DOHH2 (cell line): ENCODE results near the gene TMPRSS11E.

ENCODE experiments used
- EZH2phosphoT487 ChIP-seq: fragments of 200-600 bp; sonication (generic); IDR thresholded peaks from 2 replicates; pipeline ENCODE4 v1.6.1; 2017; ENCODE audit warnings: borderline replicate concordance, mild to moderate bottlenecking, antibody characterized with exemption, low read length, moderate library complexity, mixed read lengths
- TF ChIP-seq, protein P1 (sequence below): fragments of 200-600 bp; sonication (generic); IDR thresholded peaks from one replicate; pipeline ENCODE4 v1.5.1; 2014; ENCODE audit warnings: antibody characterized with exemption, mild to moderate bottlenecking, low read depth, low read length; ENCODE audit not compliant: poor library complexity, severe bottlenecking

DNA sequence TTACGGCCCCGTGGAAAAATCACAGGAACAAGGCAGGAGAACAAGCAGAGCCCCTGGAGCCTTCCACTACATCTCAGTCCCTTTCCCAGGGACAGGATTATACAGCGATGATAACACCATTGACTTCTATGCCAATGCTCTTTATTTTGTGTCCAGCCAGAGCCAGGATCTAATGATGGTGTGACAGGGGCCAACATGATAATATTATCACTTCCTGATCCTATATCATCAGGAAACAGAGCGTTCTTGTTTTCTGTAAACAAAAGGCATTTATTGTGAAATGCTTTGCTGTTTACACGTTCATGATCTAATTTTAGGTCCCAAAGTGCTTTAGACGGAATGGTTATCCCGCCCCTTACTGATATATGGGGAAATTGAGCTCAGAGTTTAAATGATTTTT is 12.8 kb downstream of the TMPRSS11E start:
- TF ChIP-seq, protein P1, sequence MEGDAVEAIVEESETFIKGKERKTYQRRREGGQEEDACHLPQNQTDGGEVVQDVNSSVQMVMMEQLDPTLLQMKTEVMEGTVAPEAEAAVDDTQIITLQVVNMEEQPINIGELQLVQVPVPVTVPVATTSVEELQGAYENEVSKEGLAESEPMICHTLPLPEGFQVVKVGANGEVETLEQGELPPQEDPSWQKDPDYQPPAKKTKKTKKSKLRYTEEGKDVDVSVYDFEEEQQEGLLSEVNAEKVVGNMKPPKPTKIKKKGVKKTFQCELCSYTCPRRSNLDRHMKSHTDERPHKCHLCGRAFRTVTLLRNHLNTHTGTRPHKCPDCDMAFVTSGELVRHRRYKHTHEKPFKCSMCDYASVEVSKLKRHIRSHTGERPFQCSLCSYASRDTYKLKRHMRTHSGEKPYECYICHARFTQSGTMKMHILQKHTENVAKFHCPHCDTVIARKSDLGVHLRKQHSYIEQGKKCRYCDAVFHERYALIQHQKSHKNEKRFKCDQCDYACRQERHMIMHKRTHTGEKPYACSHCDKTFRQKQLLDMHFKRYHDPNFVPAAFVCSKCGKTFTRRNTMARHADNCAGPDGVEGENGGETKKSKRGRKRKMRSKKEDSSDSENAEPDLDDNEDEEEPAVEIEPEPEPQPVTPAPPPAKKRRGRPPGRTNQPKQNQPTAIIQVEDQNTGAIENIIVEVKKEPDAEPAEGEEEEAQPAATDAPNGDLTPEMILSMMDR = no peak
- no peak for TF ChIP-seq EZH2phosphoT487
